GM18868 (cell line): ENCODE measurements around the gene NDUFA7.
"Not testable (repeated sequence)": the region's sequence is repeated elsewhere in the genome, so short reads cannot be mapped to it uniquely, and the experiment has no call there.

Experiments used
- ATAC-seq: cut with Tn5 transposase; IDR thresholded peaks from one replicate; pipeline ENCODE4 v1.9.1; 2021; ENCODE audit warnings: mild to moderate bottlenecking, moderate library complexity; ENCODE audit not compliant: unreplicated experiment

Gene NDUFA7

DNA sequence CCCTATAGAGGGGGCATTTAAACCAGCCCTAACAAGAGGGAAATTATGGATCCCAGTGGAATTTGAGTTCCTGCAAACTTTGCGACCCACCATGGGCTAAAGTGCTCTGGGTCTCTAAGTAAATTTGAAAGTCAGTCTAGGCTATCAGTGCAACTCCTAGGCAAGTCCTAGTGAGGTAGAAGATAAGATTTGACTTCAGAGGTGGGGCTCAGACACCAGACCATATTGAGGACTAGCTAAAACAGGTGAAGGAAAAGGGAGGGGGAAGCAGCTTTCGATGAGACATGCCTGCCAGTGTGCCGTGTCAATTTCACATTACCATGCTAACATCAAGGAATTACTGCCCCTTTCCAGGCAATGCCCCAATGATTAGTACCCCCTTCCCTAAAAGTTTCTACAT lies 51.5 kb downstream of the NDUFA7 start:
- no peak for ATAC-seq

DNA sequence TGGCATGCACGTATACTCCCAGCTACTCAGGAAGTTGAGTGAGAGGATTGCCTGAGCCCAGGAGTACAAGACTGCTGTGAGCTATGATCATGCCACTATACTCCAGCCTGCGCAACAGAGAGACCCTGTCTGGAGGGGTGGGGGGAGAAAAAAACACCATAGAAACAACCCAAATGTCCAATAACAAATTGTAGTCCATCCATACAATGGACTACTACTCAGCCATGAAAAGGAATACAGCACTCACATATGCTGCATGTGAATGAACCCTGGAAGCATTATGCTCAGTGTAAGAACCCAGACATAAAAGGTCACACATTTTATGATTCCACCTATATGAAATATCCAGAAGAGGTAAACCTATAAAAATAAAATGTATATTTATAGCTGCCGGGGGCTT lies 55.3 kb downstream of the NDUFA7 start:
- no peak for ATAC-seq

DNA sequence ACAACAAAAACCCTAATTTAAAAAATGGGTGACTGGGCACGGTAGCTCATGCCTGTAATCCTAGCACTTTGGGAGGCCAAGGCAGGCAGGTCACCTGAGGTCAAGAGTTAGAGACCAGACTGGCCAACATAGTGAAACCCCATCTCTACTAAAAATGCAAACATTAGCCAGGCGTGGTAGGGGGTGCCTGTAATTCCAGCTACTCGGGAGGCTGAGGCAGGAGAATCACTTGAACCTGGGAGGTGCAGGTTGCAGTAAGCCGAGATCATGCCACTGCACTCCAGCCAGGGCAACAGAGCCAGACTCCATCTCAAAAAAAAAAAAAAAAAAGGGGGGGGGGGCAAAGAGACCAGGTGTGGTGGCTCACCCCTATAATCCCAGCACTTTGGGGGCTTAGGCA lies 56.9 kb downstream of the NDUFA7 start:
- ATAC-seq = not testable (repeated sequence)

DNA sequence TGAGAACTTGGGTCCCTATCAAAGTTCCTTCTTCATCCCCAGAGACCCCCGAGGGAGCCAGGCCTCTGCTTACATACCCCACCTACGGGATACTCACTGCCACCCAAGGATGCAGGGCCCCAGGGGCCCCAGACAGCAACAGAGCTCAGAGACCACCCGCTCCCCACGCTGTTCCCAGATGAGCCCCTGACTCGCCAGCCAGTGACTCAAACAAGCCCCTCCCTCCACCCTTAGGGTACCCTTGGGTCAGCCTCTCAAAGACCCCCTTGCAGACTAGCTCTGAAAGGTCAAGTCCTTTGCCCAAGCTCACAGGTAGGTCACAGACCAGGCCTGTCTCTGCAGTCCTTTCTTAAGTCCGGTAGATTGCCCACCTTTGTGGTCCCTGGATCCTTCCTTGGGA lies 58.7 kb downstream of the NDUFA7 start:
- ATAC-seq = no peak

DNA sequence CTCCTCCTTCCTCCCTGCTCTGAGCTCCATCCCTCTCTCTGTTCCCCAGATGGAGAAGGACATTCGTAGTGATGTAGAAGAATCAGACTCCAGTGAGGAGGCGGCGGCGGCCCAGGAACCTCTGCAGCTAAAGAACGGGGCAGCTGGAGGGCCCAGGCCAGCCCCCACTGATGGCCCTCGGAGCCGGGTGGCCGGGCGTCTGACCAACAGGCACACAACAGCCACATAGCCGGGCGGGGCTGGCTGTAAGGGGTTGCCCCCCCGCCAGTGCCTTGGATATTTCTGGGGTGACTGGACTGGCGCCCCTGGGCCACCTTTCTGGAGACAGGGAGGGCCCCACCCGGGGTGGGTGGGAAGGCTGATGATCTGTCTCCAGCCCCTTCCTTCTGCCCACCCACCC lies 59.3 kb downstream of the NDUFA7 start:
- ATAC-seq = no peak

DNA sequence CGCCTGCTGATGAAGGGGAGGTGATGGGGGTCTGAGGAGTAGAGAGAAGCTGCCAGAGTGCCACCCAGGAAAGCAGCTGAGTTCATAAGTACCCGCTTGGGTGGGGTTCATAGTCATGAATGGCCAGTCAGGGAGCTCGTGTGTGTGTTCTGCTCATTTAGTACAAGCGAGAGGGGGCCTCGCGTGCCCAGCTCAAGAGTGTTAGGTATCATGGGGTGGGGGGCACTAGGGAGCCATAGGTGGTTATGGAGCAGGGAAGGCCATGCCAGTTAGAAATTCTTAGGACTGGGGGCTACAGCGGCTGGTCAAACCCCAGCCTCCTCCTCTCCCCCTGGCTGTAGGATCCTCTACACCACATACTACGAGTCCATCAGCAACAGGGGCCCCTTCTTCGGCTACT lies 59.8 kb downstream of the NDUFA7 start:
- no peak for ATAC-seq
